Right lobe of liver (tissue), 4 donors: ENCODE results near the gene KCND2.

Experiments used
- POLR2A ChIP-seq: fragments of 450-650 bp; IDR thresholded peaks from one replicate; pipeline ENCODE4 v1.6.1; 2017; ENCODE audit warnings: antibody characterized with exemption, mild to moderate bottlenecking
- TF ChIP-seq, protein P1 (sequence below), 4 donors: fragments of 200-600 bp in 3 of 4; fragments of 450-650 bp in 1 of 4; IDR thresholded peaks; one replicate each; pipeline versions ENCODE4 v1.5.1 to v1.8.0; 2016 to 2022; ENCODE audit warnings: antibody characterized with exemption in 4 of 4, mild to moderate bottlenecking in 2 of 4
- donor health status: DM: no; HTN: no; CAD: no.
- donor health status: DM: no; HTN: no; CAD: no.
- donor health status: DM: no; HTN: yes; CAD: no.

DNA sequence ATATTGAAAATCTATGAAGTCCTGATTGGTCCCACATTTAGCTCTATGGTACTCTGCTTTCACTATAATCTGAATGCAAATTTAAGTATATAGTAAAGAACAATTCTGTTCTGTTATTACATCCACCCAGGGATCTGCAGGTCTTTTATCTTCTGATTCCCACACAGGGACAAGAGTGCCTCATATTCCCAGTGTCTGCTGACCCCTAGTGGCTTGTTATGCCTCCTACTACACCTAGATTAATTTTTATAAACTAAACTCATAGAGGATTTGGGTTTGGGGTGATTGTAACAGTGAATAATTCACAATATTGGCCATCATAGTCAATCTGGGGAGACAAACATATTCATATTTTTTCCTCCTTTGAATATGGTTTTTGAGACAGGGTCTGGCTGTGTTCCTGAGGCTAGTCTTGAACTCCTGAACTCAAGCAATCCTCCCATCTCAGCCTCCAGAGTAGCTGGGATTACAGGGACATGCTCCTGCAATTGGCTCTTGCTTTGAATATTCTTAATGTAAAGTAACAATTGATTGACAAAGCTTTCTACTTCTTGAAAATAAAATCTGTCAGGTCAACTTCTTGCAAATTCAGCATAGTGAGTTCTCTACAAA, 282.1 kb downstream of the KCND2 start:
- TF ChIP-seq, protein P1, sequence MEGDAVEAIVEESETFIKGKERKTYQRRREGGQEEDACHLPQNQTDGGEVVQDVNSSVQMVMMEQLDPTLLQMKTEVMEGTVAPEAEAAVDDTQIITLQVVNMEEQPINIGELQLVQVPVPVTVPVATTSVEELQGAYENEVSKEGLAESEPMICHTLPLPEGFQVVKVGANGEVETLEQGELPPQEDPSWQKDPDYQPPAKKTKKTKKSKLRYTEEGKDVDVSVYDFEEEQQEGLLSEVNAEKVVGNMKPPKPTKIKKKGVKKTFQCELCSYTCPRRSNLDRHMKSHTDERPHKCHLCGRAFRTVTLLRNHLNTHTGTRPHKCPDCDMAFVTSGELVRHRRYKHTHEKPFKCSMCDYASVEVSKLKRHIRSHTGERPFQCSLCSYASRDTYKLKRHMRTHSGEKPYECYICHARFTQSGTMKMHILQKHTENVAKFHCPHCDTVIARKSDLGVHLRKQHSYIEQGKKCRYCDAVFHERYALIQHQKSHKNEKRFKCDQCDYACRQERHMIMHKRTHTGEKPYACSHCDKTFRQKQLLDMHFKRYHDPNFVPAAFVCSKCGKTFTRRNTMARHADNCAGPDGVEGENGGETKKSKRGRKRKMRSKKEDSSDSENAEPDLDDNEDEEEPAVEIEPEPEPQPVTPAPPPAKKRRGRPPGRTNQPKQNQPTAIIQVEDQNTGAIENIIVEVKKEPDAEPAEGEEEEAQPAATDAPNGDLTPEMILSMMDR (IDR thresholded peaks at IDR 0.05): peak; percentile 62 to 75 (median 65)
- no peak for TF ChIP-seq POLR2A
